ENCODE measurements around the gene PPIB.

PPIB gene

GRCh38 chr15:64131547-64131946 lies 31.3 kb downstream of the PPIB start:
- no peak for TF ChIP-seq CTCF (IDR thresholded peaks at IDR 0.05; ENCODE audit: extremely low read depth, insufficient read depth, missing control alignments)
- in situ Hi-C loops (cut with MboI; ENCODE audit: low pct_unique_long_range_greater_than_20kb, low sequenced_read_pairs, unreplicated experiment), result no loop called here
- no peak for DNase-seq (ENCODE audit: low spot score)

GRCh38 chr15:64130159-64130558 lies 32.7 kb downstream of the PPIB start:
- no peak for TF ChIP-seq CTCF (IDR thresholded peaks at IDR 0.05; ENCODE audit: extremely low read depth, insufficient read depth, missing control alignments)
- no peak for DNase-seq (ENCODE audit: low spot score)
- in situ Hi-C loops (cut with MboI; ENCODE audit: low pct_unique_long_range_greater_than_20kb, low sequenced_read_pairs, unreplicated experiment), result no loop called here

- no peak for TF ChIP-seq CTCF (IDR thresholded peaks at IDR 0.05; ENCODE audit: extremely low read depth, insufficient read depth, missing control alignments)
- no peak for DNase-seq (ENCODE audit: low spot score)
- in situ Hi-C loops (cut with MboI; ENCODE audit: low pct_unique_long_range_greater_than_20kb, low sequenced_read_pairs, unreplicated experiment), result no loop called here
Measured at GRCh38 chr15:64127521-64128270, 35.1 kb downstream of the PPIB start.

GRCh38 chr15:64125978-64126377 lies 36.8 kb downstream of the PPIB start:
- no peak for DNase-seq (ENCODE audit: low spot score)
- in situ Hi-C loops (cut with MboI; ENCODE audit: low pct_unique_long_range_greater_than_20kb, low sequenced_read_pairs, unreplicated experiment), result no loop called here
- no peak for TF ChIP-seq CTCF (IDR thresholded peaks at IDR 0.05; ENCODE audit: extremely low read depth, insufficient read depth, missing control alignments)

- no peak for TF ChIP-seq CTCF (IDR thresholded peaks at IDR 0.05; ENCODE audit: extremely low read depth, insufficient read depth, missing control alignments)
- no peak for DNase-seq (ENCODE audit: low spot score)
- in situ Hi-C loops (cut with MboI; ENCODE audit: low pct_unique_long_range_greater_than_20kb, low sequenced_read_pairs, unreplicated experiment), result no loop called here
Measured at GRCh38 chr15:64122936-64123351, 39.9 kb downstream of the PPIB start.

GRCh38 chr15:64122444-64122843 lies 40.4 kb downstream of the PPIB start:
- TF ChIP-seq CTCF (IDR thresholded peaks at IDR 0.05; ENCODE audit: extremely low read depth, insufficient read depth, missing control alignments), result no peak
- in situ Hi-C loops (cut with MboI; ENCODE audit: low pct_unique_long_range_greater_than_20kb, low sequenced_read_pairs, unreplicated experiment), result no loop called here
- DNase-seq (ENCODE audit: low spot score), result no peak

Measured in GM13977 (cell line).